NT2/D1 (cell line): ENCODE data around the gene ADAM8.

Source experiments
- DNase-seq: peaks from one replicate; pipeline ENCODE4 v3.0.0-alpha.2; 2011; ENCODE audit warnings: low read depth, low spot score
- H3K27me3 ChIP-seq: 2 replicates; pipeline ENCODE4 v1.6.0; 2011; ENCODE audit warnings: mild to moderate bottlenecking; ENCODE audit not compliant: insufficient read length, insufficient read depth
- H3K36me3 ChIP-seq: 2 replicates; pipeline ENCODE4 v1.6.1; 2011; ENCODE audit warnings: mild to moderate bottlenecking, low read length, mixed read lengths; ENCODE audit not compliant: insufficient read depth, insufficient read length
- H3K4me1 ChIP-seq: 2 replicates; pipeline ENCODE4 v1.5.1; 2011; ENCODE audit not compliant: insufficient read depth, insufficient read length
- H3K4me3 ChIP-seq: 2 replicates; pipeline ENCODE4 v1.5.1; 2011; ENCODE audit warnings: low read depth; ENCODE audit not compliant: insufficient read length
- H3K9ac ChIP-seq: 2 replicates; pipeline ENCODE4 v1.6.0; 2011; ENCODE audit warnings: low read depth; ENCODE audit not compliant: insufficient read length
- H3K9me3 ChIP-seq: 2 replicates; pipeline ENCODE4 v1.5.1; 2011; ENCODE audit warnings: mild to moderate bottlenecking, low read length; ENCODE audit not compliant: insufficient read depth
- SUZ12 ChIP-seq: IDR thresholded peaks from 2 replicates; pipeline ENCODE4 v1.6.1; 2011; ENCODE audit not compliant: insufficient read length, insufficient read depth; ENCODE audit errors: extremely low read depth
- YY1 ChIP-seq: IDR thresholded peaks from 2 replicates; pipeline ENCODE4 v1.6.1; 2011; ENCODE audit not compliant: insufficient read length, insufficient read depth
- ZNF274 ChIP-seq: IDR thresholded peaks from 2 replicates; pipeline ENCODE4 v1.6.1; 2011; ENCODE audit warnings: mild to moderate bottlenecking, low read depth, low read length

ADAM8 gene

GRCh38 chr10:133308421-133309099, 31.9 kb upstream of the ADAM8 start, which contains the start of the genes TUBGCP2 and ZNF511:
Gene TUBGCP2 (minus strand): TSS chr10:133308872. CDS start chr10:133302941, 5,931 bp downstream.
Gene ZNF511 (plus strand): TSS chr10:133308914. CDS start chr10:133308944, 30 bp downstream.
- DNase-seq: peak; percentile 46
- H3K4me1 ChIP-seq: peaks cover 10% of the 10 kb centered on the region
- H3K4me3 ChIP-seq: peak within 1 kb of the TSS; percentile 79
- peak within 1 kb of the TSS; percentile 93 for H3K9ac ChIP-seq
- TF ChIP-seq YY1 (no peak), SUZ12 (no peak), ZNF274 (no peak)
- no peaks in the 10 kb centered on the region for H3K9me3 ChIP-seq
- no peaks in the 10 kb centered on the region for H3K27me3 ChIP-seq
- peaks cover 50% of the 10 kb centered on the region for H3K36me3 ChIP-seq

- no peak for DNase-seq
- TF ChIP-seq YY1 (no peak), SUZ12 (no peak), ZNF274 (no peak)
- Histone ChIP-seq H3K9ac (peak overlapping the region; percentile 73), H3K36me3 (peaks cover 52% of the 10 kb centered on the region), H3K27me3 (no peaks in the 10 kb centered on the region), H3K4me1 (peaks cover 10% of the 10 kb centered on the region), H3K9me3 (no peaks in the 10 kb centered on the region), H3K4me3 (peak overlapping the region; percentile 79)
These were observed 31.2 kb upstream of the ADAM8 start for GRCh38 chr10:133307776-133308420.

GRCh38 chr10:133306941-133307379, 30.3 kb upstream of the ADAM8 start:
- DNase-seq: no peak
- Histone ChIP-seq H3K4me1 (peaks cover 6% of the 10 kb centered on the region), H3K36me3 (peaks cover 52% of the 10 kb centered on the region), H3K4me3 (no peak overlapping the region), H3K27me3 (no peaks in the 10 kb centered on the region), H3K9me3 (no peaks in the 10 kb centered on the region), H3K9ac (no peak overlapping the region)
- TF ChIP-seq YY1 (no peak), ZNF274 (no peak), SUZ12 (no peak)

DNA sequence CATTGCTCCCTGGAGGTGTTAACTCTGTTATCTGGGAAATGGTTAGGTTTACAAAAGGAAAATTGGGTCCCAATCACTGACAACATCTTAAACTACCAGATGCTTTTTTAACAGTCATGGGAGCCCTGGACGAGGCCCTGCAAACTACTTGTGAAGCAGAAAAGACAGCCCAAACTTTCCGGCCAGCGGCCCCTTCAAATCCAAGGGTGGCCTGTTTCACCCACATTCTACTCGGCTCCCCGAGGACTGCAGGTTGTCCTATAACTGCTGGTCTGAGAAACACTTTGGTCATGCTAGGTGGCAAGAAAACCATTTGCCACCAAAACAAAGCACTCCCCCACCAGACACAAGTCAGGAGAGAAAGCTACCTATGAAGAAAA, 29.4 kb upstream of the ADAM8 start:
- no peak for TF ChIP-seq YY1
- TF ChIP-seq SUZ12: no peak
- no peak for TF ChIP-seq ZNF274
- Histone ChIP-seq H3K4me3 (no peak overlapping the region), H3K36me3 (peaks cover 45% of the 10 kb centered on the region), H3K4me1 (peaks cover 6% of the 10 kb centered on the region), H3K9ac (no peak overlapping the region), H3K9me3 (no peaks in the 10 kb centered on the region), H3K27me3 (no peaks in the 10 kb centered on the region)
- DNase-seq: no peak

DNA sequence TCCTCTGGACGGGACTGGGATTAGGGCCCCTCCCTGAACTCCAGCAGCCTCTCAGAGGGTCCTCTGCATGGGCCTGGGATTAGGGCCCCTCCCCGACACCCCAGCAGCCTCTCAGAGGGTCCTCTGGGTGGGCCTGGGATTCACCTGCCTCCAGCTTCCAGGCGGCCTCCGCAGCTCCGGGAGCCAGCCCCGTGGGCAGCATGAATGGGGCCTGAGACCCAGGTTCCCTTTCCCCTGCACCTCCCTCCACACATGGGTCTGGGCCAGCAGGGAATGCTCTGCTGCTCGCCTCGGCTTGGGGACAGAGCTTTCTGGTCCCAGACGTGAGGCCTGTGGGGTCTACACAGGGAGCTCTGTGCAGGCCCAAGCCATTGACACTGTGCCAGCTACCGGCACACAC, 26.5 kb upstream of the ADAM8 start:
- DNase-seq: no peak
- H3K9me3 ChIP-seq: no peaks in the 10 kb centered on the region
- H3K9ac ChIP-seq: no peak overlapping the region
- H3K27me3 ChIP-seq: no peaks in the 10 kb centered on the region
- H3K36me3 ChIP-seq: peaks cover 55% of the 10 kb centered on the region
- no peak overlapping the region for H3K4me3 ChIP-seq
- H3K4me1 ChIP-seq: no peaks in the 10 kb centered on the region
- TF ChIP-seq SUZ12: no peak
- no peak for TF ChIP-seq YY1
- no peak for TF ChIP-seq ZNF274

GRCh38 chr10:133302230-133302629, 25.6 kb upstream of the ADAM8 start:
- Histone ChIP-seq H3K36me3 (peaks cover 65% of the 10 kb centered on the region), H3K27me3 (no peaks in the 10 kb centered on the region), H3K4me1 (no peaks in the 10 kb centered on the region), H3K9me3 (no peaks in the 10 kb centered on the region), H3K9ac (no peak overlapping the region), H3K4me3 (no peak overlapping the region)
- no peak for TF ChIP-seq SUZ12
- TF ChIP-seq ZNF274: no peak
- no peak for DNase-seq

GRCh38 chr10:133299738-133300137, 23.1 kb upstream of the ADAM8 start:
- no peaks in the 10 kb centered on the region for H3K9me3 ChIP-seq
- no peaks in the 10 kb centered on the region for H3K4me1 ChIP-seq
- TF ChIP-seq ZNF274: no peak
- no peak for TF ChIP-seq SUZ12
- TF ChIP-seq YY1: no peak
- H3K27me3 ChIP-seq: no peaks in the 10 kb centered on the region
- DNase-seq: no peak
- H3K4me3 ChIP-seq: no peak overlapping the region
- H3K36me3 ChIP-seq: peaks cover 74% of the 10 kb centered on the region
- H3K9ac ChIP-seq: no peak overlapping the region
